ENCODE results near the gene ZNF662.

ZNF662 gene

DNA sequence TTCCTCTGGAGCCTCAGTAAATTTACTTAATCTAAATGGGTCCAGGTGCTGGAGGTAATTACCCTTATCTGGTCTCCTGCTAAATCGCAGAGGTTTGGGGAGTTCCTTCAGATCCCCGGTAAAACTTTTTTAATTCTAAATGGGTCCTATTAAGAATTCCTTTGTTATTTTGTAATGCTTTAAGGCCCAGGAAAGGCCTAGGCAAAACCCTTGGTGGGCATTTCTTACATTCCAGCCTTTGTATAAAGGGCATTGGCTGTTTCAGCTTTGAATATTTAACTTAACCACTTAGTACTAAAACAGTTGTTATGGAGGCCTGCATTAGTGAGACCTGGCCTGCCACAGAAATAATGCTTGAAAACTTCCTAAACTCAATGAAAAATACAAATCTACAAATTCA lies 14.9 kb upstream of the ZNF662 start:
- DNase-seq = no peak

DNA sequence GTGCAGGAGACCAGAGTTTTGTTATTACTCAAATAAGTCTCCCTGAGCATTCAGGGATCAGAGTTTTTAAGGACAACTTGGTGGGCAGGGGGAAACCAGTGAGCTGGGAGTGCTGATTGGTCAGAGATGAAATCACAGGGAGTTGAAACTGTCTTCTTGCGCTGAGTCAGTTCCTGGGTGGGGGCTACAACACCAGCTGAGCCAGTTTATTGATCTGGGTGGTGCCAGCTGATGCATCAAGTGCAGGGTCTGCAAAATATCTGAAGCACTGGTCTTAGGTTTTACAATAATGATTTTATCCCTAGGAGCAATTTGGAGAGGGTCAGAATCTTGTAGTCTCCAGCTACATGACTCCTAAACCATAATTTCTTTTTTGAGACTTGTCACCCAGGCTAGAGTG lies 13.8 kb upstream of the ZNF662 start:
- no peak for DNase-seq

DNA sequence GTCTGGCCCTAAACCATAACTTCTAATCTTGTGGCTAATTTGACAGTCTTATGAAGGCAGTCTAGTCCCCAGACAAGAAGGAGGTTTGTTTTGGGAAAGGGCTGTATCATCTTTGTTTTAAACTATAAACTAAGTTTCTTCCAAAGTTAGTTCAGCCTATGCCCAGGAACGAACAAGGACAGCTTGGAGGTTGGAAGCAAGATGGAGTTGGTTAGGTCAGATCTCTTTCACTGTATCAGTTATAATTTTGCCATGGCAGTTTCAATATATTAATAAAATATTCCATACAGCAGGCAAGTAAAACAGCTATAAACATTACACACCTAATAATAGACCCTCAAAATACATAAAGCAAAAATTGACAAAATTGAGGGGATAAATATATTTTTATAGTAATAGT lies 13.1 kb upstream of the ZNF662 start:
- DNase-seq = no peak

DNA sequence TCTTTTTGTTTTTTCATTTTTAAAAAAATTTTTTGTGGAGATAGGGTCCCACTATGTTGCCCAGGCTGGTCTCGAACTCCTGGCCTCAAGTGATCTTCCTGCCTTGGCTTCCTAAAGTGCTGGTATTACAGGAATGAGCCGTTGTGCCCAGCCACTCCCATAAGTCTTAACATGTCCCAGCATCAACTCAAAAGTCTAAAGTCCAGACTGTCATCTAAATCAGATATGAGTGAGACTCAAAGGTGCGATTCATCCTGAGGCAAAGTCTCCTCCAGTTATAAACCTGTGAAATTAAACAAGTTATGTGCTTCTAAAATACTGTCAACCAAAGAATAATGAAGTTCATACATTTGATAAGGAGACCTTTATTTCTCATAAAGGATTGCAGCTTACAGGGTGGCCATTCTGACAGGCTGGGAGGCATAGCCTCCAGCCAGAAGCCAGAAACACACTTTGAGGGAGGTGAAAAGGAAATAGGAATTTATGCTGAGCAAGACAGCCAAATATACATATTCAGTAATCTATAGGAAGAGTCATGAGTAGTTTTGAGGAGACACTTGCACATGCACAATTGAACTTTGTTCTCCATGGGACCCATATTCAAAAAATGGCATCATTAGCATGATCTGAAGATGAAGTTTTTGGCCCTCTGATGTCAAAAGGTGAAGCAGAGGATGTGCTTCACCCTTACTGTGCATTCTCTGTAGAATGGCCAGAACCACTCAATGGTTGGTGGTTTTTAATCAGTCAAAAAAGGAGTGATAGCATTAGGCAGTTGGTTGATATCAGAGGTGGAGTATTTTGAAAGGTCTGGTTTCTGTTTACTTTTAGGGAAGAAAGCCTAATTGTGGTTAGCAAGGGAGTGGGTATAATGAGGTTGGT lies 11.0 kb upstream of the ZNF662 start:
- DNase-seq = no peak

DNA sequence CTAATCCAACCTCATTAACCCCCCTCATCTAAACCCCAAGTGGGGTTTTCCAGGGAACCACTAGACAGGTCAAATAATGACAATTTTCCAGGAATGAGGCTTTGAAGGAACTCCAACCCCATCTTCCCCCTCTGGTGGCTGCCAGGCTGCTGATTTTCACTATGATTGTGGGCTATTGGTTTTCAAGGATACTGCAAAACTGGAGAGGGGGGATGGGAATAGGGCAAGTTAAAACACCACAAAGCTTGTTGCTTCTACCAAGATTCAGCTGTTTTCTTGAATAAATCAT lies 10.4 kb upstream of the ZNF662 start:
- DNase-seq = no peak

DNA sequence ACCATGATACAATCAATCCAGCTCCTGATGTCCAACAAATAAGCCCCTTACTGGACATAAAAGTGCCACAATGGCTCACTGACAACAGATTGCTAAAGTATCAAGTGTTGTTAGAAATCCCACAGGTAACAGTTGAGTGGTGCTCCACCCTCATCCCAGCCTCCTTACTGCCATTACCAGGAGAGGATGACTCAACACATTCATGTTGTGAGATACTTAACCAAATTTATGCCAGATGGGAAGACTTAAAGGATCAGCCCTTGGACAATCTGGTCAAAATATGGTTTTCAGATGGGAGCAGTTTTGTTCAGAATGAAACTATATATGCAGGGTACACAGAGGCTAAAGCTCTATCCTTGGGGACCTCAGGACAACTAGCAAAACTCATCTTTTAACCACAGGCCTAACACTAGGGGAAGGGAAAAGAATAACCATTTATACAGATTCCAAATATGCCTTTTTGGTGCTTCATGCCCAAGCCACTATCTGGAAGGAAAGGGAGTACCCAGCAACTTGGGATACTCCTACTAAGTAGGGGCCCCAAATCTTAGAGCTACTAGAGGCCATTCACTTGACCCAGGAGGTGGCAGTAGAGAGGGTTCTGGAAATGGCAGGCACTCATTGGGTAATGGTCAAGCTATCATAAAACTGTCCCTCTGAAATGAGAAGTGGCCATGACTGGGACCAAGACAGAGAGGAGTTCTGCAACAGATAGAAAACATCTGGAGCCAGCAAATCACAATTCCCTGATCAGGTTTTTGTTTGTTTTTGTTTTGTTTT lies 6.9 kb upstream of the ZNF662 start:
- DNase-seq = no peak

DNA sequence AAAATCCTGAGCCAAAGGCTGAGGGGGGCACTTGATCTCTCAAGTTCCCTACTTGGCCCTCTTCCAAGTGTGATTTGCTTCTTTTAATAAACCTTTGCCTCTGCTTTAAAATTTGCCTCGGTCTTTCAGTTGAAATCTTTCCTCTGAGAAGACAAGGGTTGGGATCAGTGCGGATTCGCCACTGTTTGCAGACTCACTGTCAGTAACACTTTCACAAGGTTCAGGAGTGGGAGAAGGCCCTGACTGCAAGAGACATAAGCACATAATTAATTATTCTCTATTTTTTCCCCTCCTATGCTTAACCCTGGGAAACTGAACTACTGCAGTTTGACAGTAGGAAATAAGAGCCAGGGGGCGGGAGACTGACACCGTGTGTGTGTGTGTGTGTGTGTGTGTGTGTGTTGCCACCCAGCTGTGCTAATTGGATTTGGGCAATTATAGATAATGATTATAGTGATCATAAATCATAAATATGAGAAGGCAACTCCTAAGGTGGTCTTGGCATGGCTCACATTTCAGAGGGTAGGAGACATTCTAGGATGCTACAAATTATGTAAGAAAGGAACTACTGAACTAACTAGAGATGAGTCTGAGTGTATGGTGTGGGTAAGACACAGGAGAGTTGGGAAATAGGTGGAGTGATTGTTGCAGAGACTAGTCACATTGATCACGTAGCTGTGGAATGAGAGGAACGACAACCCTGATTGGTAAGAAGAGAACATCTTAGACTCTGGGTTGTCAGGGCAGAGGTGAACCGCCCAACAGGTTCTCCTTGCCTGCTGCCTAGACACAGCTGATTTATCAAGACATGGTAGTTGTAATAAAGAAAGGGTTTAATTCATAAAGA lies 5.5 kb upstream of the ZNF662 start:
- DNase-seq = no peak

DNA sequence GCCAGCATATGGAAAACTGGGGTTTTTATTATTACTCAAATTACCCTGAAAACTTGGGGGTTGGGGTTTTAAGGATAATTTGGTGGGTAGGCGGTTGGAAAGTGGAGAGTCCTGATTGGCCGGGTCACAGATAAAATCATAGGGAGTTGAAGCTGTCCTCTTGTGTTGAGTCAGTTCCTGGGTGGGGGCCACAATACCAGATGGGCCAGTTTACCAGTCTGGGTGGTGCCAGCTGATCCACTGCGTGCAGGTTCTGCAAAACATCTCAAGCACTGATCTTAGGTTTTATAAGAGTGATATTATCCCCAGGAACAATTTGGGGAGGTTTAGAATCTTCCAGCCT lies 4.9 kb upstream of the ZNF662 start:
- no peak for DNase-seq

DNA sequence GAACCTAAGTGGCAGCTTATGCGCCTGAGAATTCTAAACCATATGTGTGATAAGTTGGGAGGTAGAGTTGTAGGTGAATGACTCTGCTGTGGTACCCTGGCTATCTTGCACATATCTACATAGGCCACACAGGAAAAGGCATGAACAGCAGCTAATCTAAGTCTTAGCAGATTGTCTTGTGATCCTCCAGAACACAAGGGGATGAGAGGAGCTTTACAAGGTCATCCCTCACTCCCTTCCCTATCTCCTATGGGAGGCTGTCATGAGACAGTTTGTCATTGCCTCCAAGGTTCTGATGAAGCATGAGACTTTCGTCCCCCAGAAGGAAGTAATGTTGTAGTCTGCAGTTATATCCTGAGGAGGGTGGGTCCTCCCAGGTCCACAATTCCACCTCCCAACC lies 3.7 kb upstream of the ZNF662 start:
- DNase-seq = no peak

DNA sequence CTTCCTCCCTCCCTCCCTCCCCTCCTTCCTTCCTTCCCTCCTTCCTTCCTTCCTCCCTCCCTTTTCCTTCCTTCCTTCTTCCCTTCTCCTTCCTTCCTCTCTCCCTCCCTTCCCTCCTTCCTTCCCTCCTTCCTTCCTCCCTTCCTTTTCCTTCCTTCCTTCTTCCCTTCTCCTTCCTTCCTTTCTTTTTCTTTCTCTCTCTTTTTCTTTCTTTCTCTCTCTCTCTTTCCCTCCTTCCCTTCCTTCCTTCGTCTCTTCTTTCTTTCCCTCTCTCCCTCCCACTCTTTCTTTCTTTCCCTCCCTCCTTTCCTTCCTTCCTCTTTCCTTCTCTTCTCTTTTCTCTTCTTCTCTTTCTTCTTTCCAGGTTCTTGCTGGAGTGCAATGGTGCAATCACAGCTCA lies 1.9 kb upstream of the ZNF662 start:
- no peak for DNase-seq

DNA sequence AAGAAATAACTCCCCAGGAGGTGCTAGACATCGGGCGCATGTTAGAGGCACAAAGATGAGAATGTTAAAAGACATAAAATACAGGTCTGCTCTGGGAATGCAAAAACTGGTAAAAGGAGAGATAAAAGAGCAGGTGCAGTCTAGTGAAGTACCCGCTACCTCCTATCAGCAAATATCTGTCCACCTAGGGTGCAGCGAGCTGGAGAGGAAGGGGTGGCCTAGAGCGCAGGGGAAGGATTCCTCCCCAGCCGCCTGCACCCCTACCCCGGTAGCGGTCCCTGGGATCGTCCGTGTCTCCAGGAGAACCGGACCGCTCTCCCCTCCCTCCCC lies 237 bp upstream of the ZNF662 start:
- no peak for DNase-seq

DNA sequence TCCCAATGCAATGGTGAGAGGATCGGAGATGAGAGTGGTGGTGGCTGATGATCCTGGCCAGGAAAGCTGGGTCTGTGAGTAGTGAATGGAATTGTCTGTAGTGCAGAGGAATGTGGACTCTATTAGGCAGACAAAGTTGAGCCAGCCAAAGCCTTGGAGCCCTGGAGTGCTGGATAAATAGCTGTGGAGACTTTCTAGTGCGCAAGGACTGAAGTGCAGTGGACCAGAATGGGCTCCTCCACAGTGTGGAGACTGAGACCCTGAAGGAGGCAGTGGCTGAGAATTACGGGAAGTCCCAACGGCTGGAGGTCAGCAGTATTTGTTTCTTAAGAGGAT lies 874 bp downstream of the ZNF662 start:
- DNase-seq = no peak

DNA sequence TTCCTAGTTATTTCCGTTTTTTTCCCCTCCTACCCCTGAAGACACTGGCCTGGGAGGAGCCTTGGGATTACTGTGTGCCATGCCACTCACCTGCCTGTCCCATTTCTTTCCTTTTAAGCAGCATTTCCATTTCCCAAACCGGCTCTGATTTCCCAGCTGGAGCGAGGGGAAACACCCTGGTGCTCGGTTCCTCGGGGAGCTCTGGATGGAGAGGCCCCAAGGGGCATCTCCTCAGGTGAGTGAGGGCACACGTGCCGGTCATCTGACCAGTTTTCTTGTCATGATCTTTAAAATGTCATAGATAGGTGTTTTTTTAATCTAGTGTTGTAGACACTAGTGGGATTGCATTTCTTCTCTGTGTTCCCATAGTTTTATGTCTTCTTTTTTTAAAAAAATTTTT lies 2.7 kb downstream of the ZNF662 start:
- no peak for DNase-seq

DNA sequence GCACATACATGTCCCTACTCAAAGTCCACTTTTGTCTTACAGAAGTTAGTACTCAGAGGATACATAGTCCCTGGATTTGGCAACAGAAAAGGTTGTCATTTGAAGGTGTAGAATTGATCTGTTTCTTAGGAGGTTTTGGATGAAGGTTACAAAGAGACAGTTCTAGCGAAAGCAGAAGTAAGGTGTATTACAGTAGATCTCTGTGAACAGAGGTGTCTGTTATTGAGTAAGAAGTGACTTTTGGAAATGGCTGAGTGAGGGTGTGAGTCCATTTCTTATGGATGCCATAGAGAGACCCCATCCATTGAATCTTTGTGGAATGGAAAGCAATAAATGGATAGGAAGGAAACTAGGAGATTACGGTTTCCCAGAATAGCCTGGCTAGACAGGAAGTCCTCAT lies 5.6 kb downstream of the ZNF662 start:
- DNase-seq = no peak

DNA sequence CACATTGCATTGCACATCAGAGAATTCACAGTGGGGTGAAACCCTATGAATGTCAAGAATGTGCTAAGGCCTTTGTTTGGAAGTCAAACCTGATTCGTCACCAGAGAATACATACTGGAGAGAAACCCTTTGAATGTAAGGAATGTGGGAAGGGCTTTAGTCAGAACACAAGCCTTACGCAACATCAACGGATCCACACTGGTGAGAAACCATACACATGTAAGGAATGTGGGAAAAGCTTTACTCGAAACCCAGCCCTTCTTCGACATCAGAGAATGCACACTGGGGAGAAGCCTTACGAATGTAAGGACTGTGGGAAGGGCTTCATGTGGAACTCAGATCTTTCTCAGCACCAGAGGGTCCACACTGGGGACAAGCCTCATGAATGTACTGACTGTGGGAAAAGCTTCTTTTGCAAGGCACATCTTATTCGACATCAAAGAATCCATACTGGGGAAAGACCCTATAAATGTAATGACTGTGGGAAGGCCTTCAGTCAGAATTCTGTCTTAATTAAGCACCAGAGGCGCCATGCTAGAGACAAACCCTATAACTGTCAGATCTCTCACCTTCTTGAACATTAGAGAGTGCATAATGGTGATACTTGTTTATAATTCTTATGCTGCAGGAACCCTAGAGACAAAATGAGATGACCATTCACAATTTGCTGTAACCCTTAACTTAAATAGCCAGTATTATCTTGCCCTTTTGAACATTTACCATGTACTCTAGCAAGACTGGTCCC lies 9.0 kb downstream of the ZNF662 start:
- DNase-seq = no peak

DNA sequence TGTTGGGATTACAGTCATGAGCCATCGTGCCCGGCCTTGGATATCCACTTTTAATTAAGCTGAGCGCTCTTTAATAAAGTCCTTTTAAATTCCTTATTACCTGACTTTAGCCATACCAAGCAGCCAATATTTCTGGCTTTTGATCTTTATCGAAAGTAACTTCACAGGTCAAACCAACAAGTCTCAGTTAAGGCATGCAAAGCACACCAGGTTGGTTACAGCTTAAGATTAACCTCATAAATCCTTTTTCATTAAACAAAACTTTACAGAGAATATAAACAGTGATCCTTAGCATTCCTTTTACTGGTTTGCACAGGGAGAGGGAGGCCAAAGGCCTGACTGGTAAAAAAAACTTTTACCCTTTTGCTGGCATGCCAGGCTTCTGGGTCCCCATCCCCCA lies 17.7 kb downstream of the ZNF662 start:
- DNase-seq = no peak

DNA sequence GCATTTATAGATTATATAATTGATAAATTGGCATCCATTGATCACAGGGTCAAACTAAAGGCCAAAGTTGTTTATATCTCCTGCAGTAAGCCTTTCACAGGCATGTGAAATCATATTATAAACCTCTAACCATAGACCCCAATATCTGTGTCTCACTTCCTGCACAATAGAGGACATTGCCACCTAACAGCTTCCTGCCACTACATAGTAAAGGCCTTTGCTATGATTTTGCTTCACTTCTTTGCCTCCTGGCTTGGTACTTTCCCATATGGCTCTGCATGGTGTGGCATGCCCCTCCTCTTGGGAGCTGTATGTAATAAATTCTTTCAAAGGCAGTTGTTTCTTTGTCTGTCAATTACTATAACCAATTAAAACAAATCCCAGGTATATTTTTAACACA lies 20.4 kb downstream of the ZNF662 start:
- no peak for DNase-seq

DNA sequence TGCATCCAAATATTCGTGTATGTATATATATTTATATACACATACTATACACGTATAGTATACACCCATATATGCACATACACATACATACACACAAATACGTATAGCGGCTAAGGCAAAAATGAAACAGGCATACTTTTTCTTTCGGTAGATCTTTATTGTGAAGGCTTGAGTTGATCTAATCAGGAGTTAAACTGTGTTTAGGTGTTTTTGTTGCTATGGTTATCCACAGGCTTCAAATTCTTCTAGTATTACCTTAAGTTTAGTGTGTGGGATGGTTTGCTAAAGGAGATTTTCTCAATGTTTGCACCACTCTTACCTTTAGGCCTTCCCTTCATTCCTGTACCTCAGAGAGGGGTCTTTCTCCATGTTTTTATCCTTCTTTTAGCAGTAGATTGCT lies 28.2 kb downstream of the ZNF662 start:
- no peak for DNase-seq

DNA sequence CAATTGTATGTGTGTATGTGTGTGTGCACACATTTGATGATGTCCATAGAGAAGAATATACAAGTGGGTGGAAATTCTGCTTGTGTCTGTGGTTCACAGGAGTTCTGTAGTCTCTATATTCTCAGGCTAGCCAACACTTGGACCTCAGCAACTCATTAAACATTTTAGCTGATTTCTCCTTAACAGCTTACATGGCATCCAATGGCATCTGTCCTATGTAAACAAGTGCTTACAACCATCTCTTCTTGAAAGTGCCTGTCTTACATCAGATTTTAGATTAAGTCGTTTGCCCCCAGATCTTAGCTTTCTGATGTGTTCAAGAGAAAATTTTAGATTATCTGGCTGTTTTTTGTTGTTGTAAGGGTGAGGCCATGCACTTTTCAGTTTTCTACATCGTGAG lies 29.0 kb downstream of the ZNF662 start:
- no peak for DNase-seq

DNA sequence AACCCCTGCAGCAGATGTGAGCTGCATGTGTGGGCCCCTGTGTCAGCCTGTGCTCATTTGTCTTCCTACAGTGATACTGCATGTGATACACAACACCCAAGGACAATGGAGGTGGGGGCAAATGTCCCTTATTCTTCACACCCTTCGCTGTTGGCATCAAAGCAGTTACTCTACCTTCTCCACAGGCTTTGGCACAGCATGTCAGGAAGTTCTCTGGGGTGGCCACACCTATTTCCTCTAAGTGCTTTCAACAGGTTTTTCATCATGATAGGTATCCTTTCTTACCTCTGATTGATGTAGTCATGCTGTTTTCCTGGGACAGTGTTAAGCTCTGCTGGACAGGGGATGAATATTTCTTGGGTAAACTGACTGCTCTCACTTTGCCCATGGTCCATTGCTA lies 29.5 kb downstream of the ZNF662 start:
- DNase-seq = no peak

DNA sequence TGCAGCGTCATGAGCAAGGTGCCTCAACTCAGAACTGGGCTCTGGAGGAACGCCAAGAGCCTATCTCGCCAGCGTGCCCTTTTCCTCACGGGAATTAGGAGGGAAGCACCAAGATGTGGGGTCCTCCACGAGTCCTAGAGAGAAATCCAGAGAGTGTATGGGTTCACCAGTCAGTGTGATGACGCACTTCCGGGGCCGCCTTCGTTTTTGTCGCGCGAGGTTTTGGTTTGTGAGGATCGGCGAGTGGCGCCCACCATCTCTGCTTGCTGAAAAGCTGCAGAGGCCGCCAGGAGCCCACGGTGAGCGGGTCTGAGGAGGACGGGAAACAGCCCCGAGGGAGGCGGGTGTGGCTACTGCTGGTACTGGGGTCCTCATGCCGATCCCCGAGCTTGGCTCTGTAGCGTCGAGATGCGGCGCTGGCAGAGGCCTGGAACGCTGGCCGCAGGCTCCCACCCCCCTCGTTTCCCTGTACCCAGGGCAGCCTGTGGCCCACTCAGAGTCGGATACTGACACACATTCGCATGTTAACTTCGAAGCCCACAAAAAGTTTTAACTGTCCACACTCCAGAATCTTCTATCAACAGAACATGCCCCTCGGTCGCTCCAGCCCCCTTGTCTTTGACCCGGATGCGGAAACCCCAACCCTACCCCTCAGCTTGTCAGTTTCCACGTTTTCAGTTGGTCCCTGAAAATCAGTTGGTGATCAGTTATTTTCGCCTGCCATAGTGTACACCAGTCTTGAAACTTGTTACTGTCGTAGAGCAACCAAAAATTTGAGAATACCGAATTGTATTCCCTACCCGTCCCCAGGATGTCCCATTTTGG lies 30.4 kb downstream of the ZNF662 start:
- no peak for DNase-seq

DNA sequence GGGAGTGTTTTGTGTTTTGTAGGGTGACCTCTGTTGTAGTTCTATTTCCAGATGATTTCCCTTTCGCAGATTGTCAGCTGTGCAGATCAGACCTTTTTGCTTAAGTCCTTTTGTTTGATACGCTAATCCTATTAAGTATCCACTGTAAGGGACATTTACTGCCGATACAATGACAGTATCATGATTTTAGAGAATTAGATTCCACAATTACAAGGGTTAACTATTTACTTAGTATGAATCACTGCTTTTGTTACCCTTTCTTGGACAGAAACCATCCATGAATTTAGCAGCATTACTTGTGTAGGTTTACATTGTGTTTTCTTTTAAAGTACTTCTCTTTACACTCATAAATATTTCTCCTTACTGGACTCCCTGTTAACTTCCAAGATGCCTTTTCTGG lies 31.4 kb downstream of the ZNF662 start:
- no peak for DNase-seq

DNA sequence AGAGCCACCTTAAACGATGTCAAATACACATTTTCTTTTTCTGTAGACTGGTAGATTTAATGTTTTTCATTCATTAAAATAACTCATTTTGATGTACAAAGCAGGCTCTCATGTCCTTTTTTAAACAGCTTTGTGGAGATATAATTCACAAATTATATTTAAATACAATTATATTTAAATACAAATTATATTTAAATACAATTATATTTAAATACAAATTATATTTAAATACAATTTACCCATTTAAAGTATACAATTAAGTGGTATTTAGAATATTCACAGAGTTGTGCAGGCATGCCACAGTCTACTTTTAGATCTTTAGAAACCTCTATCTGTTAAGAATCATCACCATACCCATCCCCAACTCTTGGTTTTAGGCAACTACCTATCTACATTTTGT lies 36.8 kb downstream of the ZNF662 start:
- no peak for DNase-seq

Data from NCI-H1092 (cell line).